CD4-positive, alpha-beta T cell treated with Interleukin-2 at 100 ng/mL for 4 hours (primary cell): ENCODE data around the gene TUT1.
"Not testable (repeated sequence)": the region's sequence is repeated elsewhere in the genome, so short reads cannot be mapped to it uniquely, and the experiment has no call there.

Experiments used
- DNase-seq: peaks from one replicate; pipeline ENCODE4 v3.0.0-alpha.2; 2020; ENCODE audit warnings: low spot score

TUT1 gene

DNA sequence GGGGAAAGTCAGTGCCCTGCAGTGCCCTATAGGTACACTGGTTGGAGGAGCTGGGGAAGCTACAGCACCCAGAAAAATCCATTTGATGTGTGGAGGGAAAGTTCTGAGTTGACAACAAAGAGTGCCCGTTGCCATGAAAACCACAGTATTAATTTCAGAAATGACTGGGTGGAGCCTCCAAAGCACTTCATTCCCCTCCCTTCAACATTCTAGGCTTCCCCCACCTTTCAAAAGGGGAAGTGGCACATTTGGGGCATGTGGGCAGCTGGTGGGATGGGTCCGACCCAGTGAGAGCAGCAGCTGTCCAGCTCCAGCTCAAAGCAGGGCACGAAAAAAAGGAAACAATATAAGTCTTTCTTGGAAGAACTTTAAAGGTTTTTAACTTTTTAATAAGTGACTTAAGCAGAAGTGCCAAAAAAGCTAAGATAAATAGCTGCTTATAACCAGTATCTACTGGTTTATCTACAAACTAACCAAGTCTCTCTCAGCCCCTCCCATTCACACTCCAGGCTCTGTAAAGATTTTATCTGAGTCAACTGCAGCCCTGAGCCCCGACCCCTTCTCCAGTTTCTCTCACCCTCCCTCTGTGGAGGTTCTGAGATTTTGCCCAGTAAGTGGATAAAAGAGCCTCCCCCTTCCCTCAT, 35.7 kb downstream of the TUT1 start:
- peak; percentile 92 for DNase-seq

DNA sequence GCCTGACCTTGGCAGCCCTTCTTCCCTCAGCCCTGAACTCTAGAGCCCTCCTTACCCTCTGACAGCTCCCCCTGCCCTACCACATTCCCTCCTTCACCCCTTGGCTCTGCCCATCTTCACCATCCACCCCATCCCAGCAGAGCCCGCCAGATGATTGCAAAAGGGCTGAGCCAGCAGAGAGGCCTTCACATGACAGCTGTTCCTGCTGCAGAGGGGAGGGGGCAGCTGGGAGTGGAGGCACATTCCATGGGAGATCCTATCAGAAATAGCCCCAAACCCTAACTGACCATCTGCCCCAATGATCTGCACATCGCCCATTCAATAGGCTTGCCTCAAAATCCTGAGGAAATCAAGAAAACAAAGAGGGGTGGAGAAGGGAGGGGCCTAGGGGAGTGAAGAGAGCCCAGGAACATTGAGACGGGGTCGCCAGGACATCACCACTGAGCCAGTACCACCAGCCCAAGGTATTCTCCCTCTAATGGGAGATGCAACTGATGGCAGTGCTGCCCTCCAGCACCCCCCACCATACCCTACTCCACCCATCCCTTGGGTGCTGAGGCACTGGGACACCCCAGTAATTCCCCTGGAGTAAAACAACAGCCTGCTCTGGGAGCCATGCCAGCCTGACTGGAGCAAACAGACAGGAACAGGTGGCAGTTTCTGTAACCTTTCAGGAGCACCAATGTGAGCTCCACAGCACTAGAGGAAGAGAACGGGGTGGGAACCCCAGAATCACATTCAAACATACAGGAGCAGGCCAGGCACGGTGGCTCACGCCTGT, 36.7 kb downstream of the TUT1 start:
- no peak for DNase-seq

DNA sequence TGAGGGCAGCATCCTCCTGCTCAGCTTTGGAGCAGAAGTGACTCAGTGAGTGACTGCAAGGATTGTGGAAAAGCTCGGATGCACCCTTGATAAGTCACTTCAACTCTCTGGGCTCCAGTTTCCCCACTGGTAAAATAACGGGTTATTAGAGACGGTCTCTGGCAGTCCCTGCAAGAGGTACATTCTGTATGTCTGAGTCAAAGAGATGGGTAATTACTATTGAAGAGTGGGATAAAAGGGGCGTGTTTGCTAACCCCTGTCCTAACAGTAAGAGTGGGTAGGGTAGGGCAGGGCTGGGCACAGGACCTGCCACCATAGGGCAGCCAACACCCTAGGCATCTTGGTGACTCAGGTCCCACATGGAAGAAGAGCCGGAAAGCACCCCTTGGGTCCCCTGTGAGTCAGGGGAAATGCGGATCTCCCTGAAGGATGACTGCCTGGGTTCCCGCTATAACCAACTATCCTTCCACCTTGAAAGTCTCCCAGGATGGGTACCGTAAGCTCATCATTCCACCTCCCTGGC, 37.4 kb downstream of the TUT1 start:
- DNase-seq, result no peak

DNA sequence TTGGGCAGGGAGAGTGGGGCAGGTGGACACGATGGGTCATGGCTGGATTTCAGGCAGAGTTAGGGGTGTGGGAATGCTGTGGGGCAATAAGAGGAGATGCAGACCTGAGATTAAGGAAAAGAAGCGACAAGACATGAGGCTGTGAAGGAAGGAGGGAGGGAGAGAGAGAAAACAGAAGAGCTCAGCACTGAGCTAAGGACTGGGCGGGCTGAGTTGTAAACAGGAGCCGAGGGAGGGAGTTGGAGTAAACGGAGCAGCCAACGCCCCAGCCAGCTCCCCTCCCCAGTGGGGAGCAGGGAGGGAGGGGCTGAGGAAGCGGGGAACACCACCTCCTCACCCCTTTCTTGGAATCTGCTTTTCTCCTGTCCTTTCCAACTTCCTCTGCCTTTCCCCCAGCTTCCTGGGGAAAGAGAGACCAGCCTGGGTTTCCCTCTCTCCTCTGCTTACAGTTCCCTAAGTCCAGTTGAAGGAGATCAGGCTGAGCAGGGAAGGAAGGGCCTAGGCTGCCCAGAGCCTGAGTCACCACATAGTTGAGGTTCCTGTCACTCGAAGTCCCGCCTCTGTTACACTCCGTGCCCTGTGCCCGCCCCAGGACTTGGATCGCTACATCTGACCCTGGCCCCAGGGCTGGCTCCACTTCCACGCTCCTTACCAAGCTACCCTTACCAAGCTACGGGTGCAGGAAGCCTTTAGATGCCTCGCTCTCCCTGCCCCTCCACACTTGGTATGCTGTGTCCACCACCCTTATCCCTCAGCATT, 38.1 kb downstream of the TUT1 start:
- peak; percentile 89 for DNase-seq

DNA sequence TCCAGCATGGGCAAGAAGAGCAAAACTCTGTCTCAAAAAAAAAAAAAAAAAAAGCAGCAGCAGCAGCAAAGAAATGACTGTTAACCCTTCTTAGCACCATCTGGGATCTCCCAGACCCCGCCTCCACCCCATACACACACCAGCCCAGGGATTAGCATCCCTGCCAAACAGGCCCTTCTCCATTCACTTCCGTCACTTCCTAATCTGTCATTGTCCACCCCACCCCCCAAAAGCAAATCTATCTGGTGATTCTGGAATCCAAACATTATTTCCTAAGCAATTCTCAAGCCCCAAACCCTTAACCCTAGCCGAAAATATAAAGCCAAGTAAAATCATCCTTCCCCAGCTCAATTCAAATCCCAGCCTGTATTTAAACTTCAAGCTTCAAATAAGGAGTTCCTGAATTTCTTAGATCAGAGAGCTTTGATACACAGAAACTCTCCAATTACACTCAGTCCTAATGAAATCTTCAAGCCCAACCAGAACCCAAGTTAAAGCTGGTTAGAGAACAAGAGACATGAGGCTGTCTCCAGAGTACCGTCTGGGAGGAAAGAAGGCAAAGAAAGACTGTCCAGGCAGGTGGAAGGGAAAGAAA, 38.7 kb downstream of the TUT1 start:
- no peak for DNase-seq

DNA sequence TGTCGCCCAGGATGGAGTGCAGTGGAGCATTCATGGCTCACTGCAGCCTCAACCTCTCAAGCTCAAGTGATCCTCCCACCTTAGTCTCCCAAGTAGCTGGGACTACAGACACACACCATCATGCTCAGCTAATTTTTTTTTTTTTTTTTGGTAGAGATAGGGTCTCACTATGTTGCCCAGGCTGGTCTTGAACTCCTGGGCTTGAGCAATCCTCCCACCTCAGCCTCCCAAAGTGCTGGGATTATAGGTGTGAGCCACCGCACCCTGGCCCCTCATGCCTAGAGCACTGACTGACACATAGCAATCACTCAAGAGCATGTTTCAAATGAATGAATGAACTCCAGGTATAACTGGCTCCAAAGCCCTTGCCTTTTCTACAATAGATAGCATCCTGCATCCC, 40.8 kb downstream of the TUT1 start:
- DNase-seq, result not testable (repeated sequence)

DNA sequence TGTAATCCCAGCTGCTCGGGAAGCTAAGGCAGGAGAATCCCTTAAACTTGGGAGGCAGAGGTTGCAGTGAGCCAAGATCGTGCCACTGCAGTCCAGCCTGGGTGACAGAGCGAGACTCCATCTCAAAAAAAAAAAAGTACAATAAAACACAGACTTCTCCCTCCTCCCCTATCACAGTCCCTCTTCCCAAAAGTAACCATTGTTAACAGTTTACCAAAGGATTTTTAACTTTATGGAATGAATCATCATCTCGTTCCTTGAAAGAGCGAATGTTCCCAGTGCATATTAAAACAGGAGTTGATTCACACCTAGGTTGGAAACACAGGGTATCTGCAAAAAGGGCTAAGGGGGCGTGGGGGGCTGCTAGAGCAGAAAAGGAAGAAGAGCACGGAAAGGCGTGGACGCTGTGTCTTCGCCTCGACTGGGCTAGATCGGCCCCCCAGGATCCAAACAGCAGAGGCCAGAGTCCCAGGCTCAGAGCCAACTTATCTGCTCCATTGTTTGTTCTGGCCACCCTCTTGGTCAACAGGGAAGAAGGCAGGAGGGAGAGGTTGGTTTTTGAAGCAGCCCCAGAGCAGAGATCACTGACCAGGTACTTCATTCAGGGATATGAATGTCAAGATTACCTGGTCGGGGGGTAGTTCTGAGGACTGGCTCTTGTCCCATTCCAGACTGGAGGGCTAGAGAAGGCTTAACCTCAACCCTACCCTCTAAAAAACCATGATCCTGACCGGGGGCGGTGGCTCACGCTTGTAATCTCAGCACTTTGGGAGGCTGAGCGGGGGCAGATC, 42.6 kb downstream of the TUT1 start:
- DNase-seq, result no peak

DNA sequence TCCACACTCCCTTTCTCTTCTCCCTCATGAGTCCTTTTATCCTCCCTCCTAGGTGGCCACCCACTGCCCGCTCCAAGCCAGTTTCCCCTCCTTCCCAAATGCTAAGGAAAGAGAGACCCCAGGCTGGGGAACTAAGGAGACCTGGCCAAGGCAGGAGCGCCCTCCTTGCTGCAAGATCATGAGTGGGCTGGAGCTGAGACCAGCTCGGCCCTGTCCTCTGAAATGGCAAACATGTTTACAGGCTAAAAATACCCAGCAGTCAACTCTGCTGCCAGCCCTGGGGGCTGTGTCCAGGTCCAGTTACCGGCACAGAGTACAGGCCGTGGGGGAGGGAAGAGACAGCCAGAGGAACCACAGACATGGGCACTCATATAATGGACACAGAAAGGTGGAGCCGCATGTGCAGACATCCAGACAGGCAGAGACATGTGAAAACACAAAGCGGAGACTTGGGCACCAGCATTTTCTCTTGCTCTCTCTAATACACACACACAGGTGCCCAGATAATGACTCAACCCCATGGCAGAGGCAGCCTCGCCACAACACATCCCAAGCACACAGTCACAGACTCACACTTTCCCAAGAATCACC, 43.5 kb downstream of the TUT1 start:
- peak; percentile 52 for DNase-seq

DNA sequence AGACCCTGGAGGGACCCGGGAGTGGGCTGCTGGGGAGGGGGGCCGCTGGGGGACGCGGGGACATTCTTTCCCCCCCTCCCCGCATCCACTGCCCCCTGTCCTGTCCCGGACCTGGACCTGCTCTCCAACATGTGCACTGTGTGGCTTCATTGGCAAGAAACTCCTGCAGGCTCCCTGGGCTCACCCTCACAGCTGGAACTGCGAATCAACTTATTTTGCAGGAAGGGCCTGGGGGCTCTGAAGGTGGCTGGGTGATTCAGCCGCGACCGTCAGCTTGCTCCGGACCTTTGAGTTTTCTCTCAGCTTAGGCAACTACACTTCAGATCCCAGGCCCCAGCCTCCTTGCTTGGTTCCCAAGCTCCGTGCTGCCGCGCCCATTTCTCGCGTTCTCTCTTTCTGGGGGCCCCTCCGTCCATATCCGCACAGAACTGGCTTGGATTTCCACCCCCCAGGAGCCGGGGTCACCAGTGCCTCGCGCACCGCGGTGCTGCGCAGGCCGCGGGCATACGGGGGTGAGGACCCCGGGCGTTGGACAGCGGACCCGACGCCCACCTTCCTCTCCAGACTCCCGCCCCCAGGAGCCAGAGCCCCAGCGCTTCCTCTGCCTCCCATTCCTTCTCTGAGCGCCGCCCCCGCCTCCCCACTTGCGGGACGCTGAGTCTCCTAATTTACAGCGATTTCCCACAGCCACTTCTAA, 44.2 kb downstream of the TUT1 start:
- no peak for DNase-seq

DNA sequence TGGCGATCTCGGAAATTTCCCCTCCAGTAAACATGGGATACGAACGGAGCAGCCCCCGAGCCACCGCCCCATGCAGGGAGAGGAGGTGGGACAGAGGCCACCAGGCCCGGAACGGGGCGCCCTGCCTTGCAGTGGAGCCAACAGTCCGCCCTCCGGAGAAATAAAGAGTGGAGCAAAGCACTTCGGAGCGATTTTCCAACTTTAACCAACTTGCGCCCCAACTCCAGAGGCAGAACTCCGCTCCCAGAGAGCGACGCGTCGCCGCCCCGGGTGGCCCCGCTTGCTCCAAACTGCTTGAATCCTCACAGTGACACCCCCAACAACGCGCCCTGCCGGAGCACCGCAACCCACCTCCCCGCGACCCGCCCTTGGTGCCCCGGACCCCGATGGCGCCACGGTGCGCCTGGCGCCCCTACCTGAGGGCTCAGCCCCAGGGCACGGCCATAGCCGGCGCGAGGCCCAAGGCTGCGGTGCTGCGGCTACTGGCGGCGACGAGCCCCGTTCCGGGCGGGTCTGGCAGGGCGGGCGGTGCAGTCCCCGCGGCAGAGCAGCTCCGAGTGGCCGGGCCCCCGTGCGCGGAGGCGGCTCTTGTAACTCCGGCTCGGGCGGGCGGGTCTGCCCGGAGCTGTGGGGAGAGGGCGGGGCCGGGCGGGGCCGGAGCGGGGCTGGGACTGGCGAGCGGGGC, 44.9 kb downstream of the TUT1 start, which contains the start of gene AHNAK:
Gene AHNAK (minus strand): TSS at position 563 of the 685 bp plus-strand sequence. CDS start 10,708 bp downstream, outside the sequence.
- DNase-seq, result peak; percentile 85

DNA sequence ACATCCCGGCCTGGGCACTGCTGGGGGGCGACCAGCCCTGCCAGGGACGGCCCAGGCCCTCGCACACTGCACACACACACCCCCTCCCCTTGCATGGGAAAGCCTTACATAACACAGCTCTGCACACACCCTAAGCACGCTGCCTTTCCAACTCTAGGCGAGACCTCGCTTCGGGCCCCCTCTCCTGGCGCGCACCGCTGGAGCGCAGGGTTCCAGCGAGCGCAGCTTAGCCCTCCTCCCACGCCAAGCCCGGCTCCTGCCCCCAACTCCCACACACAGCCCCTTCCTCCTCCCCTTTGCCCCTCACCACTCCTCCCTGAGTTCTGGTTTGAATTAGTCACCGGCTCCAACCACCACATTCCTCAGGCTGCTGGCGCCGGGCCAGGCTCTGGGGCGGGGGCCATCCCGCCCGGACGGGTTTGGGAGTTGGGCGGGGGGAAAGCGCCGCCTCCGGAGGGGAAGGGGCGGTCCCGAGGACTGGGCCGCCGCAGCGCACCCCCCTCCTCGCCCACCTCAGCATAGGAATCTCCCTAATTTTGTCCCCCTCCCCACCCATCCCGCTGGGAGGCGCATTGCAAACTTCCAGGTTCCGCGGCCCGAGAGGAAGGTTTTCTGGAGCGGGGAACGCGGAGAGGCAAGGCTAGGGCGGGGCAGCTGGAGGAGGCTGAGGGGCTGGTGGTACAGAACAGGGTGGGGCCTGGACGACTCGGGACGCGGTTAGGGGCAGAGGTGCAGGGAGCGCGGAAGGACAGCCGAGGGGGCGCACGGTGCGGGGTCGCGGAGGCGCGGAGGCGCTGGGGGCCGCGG, 45.7 kb downstream of the TUT1 start:
- DNase-seq, result peak; percentile 82

DNA sequence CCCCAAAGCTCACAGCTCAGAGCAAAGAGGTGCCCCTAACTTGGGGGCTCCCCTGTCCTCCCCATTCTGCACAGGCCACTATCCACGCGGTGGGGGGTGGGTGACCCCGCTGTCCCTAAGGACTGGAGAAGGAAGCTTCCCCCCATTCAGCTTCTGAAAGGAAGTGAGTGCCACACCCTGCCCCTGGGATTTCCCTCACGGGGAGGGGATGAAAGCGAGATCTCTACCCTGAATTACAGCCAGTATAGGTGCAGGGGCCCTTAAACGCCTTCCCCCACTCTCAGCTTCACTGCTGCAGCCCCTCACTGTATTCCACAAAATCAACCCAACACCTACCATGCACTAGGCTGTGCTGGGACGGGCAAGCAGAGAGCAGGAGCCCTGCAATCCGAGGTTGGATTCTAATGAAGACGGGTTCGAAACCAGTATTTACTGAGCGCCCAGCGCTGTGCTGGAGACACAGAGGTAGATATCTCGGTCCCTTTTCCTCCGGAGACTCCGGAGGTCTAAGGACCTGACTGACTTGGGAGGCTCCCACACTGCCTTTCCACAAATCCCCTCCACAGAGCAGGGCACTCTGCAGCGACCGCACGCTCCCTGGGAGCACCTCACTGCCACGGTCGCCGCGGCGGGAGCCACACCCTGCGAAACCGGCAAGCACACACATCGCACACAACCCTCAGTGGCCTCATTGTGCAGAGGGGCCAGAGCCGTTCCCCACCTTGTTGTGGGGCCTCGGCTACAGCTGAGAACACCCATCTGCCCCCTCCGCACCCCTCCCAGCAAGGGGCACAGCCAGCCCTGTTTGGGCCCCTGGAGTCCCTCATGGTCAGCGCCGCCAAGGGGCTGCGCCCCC, 46.5 kb downstream of the TUT1 start:
- peak; percentile 50 for DNase-seq

DNA sequence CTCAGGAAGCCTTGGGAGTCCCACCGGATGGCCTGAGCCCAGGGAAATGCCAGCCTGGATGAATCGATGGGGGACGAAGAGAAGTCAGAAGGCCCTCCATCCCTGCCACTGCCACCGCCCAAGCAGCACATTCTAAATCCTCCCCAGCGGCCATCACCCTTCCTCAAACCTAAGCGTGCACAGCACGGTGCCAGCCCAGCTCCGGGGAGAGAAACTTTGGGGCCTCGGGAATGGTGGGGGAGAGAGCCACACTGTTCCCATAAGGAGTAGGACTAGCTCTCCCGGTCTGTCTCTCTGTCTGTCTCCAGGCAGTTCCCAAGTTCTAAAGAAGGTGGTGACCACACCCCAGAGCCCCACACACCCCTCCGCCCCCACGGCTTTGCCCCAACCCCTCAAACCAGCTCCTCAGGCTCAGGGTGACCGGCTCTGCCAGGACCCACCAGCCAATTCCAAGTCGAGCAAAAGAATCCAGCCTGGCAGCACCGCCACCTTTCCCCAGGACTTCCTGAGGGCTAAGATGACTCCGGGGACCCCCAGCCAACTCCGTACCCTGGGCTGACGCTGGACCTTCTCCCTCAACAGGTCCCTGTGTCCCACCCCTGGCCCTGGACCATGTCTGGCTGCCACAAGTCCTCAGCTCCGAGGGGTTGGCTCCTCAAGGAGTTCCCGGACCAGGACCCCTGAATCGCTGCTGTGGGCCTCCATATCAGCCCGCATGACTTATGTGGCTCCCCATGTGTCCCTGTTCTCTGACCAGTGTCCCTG, 47.5 kb downstream of the TUT1 start:
- DNase-seq, result no peak

DNA sequence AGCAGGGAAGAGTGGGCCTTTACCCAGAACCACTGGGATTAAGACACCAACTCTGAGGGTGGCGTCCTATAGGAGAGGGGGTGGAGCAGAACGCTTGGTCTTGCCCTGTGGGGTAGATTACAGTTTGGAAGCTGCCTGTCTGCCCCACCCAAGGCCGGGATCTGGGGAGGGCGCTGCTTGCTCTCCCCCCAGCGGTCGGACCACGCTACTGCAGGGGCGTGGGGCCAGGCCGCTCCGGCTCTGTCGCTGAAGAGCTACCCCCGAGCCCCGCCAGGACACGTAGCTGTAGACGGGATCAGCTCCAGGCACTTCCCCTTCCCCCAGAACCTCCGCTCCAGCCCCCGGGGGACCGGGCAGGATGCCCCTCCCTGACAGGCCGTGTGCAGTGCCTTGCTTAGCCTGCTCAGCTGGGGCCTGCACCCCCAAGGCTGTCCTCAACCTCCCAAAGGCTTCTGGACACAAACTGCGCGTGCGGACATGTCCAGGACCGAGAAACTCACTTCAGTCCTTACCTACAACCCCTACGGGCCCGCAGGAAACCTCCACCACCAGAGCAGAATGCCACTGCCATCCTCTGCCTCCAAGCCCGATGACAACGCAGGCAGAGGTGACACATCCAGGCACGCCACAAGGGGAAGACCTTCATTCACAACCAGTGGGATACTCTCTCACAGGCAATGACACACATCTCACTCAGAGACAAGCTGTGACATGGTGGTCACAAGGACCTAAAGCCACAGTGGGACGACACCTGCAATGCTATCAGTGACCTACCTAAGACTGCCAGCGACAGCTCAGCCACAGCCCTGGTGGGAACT, 48.4 kb downstream of the TUT1 start:
- DNase-seq, result peak; percentile 83

DNA sequence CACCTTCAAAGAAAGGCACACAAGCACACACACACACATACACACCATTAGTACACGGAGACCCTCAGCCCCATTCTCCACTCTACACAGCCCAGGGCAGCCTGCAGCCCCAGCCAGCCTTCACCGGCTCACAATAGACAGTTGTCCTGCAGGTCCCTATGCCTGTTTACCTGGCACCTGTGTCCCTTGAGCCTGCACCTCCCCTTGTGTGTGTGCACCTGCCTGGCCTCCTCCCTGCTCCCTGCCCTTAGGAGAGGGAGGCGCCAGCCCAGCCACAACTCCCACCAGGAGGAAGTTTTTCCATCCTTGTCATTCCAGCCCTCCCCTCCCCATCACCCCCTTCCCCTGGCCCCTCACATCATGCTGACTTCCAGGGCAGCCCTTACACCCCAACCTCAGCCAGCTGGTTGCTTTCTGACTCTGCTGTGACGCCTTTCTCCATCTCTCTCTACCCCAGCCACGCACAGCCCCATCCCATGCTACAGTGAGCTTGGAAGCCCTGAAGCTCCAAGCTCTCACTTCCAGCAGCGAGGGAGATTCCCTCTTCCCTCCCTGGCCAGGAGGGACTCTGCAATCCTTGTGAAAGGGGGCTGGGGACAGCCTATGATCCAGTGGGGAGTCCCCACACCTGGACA, 49.1 kb downstream of the TUT1 start:
- no peak for DNase-seq
